ENCODE data around the gene NECTIN2. TPM values are rescaled to one million over a fixed set of nuclear protein-coding genes. Genes with fewer than 3 reads are reported as not detected.
"Not testable (repeated sequence)": the region's sequence is repeated elsewhere in the genome, so short reads cannot be mapped to it uniquely, and the experiment has no call there.

The NECTIN2 gene
- total RNA-seq, 1 experiment from 2014 or later = 104 TPM

DNA sequence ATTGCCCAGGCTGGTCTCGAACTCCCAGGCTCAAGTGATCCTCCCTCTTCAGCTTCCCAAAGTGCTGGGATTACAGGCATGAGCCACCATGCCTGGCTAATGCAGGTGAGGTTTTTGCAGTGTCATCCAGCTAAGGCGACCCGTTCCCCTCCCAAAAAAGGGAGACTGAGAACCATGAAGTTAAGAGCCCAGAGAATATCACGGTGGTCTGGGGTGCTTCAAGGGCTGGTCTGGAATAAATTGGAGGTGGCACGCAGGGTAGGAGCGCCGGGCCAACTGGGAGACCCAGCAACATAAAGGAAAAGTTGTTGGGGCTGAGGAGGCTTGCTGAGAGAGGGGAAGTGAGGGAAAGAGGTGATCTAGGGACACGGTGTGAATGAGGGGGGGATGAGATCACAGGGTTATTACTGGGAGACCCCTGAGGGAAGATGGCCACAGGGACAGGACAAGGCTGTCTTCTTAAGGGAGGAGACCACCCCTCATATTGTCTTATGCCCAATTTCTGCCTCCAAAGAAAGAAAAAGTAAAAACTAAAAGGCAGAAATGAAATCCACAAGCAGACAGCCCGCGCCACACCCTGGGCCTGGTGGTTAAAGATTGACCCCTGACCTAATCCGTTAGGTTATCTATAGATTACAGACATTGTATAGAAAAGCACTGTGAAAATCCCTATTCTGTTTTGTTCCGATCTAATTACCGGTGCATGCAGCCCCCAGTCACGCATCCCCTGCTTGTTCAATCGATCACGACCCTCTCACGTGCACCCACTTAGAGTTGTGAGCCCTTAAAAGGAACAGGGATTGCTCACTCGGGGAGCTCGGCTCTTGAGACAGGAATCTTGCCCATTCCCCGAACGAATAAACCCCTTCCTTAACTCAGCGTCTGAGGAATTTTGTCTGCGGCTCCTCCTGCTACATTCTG, 67.7 kb downstream of the NECTIN2 start:
- Histone ChIP-seq H3K4me1 (ENCODE audit: control insufficient read depth, insufficient read depth, low read length) (peaks cover 10% of the 10 kb centered on the region; the same call in 1 of the 2 replicates), H3K27ac (ENCODE audit: low read length) (peak overlapping the region; percentile 84), H3K4me3 (ENCODE audit: low read depth in 2 of 2, low read length in 2 of 2) (peak overlapping the region; percentile 47 to 55)
- CTCF ChIA-PET; H3K36me3 ChIP-seq (ENCODE audit: control insufficient read depth, insufficient read depth, low read length); BruUV-seq (replicated peaks); in situ Hi-C loops (cut with HindIII; ENCODE audit: low pct_unique_long_range_greater_than_20kb, low sequenced_read_pairs); H3K27me3 ChIP-seq (ENCODE audit: control insufficient read depth, insufficient read depth, low read length); ATAC-seq; H3K9me3 ChIP-seq (ENCODE audit: control insufficient read depth, insufficient read depth, low read depth, low read length); DNase-seq (ENCODE audit: low read depth, low spot score); intact Hi-C loops (cut with micrococcal nuclease; ENCODE audit: unreplicated experiment); POLR2A ChIA-PET: not testable (repeated sequence)

DNA sequence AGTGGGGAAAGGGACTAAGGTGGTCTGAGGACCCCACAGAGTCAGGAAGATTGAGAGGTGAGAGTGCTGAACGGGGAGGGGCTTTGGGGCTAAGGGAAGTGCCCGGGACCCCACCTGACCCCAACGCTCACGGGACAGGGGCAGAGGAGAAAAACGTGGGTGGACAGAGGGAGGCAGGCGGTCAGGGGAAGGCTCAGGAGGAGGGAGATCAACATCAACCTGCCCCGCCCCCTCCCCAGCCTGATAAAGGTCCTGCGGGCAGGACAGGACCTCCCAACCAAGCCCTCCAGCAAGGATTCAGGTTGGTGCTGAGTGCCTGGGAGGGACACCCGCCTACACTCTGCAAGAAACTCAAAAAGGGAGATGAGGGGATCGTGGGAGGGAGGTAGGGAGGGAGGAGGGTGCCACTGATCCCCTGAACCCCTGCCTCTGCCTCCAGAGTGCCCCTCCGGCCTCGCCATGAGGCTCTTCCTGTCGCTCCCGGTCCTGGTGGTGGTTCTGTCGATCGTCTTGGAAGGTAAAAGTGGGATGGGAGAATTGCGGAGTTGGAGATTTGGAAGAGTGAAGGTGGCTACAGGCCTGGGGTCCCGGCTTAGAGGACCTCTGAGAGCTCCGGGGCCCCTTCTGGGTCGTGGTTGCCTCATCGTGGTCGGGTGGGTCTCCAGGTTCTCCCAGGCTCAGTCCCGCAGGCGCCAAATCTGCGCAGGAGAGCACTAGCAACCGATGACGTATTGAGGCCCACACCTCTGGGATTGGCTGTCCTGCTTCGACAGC, 68.5 kb downstream of the NECTIN2 start, which contains the start of gene APOC1:
APOC1 (plus strand) TSS at position 176 of the 774 bp plus-strand sequence; CDS start at position 460, 284 bp downstream.
- peaks cover 10% of the 10 kb centered on the region; the same call in 1 of the 2 replicates for H3K4me1 ChIP-seq (ENCODE audit: control insufficient read depth, insufficient read depth, low read length)
- DNase-seq (ENCODE audit: low read depth, low spot score); H3K27me3 ChIP-seq (ENCODE audit: control insufficient read depth, insufficient read depth, low read length); H3K36me3 ChIP-seq (ENCODE audit: control insufficient read depth, insufficient read depth, low read length); CTCF ChIA-PET; H3K9me3 ChIP-seq (ENCODE audit: control insufficient read depth, insufficient read depth, low read depth, low read length); intact Hi-C loops (cut with micrococcal nuclease; ENCODE audit: unreplicated experiment); BruUV-seq (replicated peaks); in situ Hi-C loops (cut with HindIII; ENCODE audit: low pct_unique_long_range_greater_than_20kb, low sequenced_read_pairs): not testable (repeated sequence)
- H3K27ac ChIP-seq (ENCODE audit: low read length) = peak within 1 kb of the TSS; percentile 84
- H3K4me3 ChIP-seq (ENCODE audit: low read depth in 2 of 2, low read length in 2 of 2) = peak within 1 kb of the TSS; percentile 47 to 55
- ATAC-seq = peak; percentile 96
- POLR2A ChIA-PET = interaction anchor here (0.7 kb wide), 1 partner anchor 19 kb away, joined by 10 read pairs; no protein-coding TSS in a partner anchor

GRCh38 chr19:44924243-44924725, 78.2 kb downstream of the NECTIN2 start:
- Histone ChIP-seq H3K27me3 (ENCODE audit: control insufficient read depth, insufficient read depth, low read length) (no peaks in the 10 kb centered on the region), H3K36me3 (ENCODE audit: control insufficient read depth, insufficient read depth, low read length) (no peaks in the 10 kb centered on the region), H3K4me1 (ENCODE audit: control insufficient read depth, insufficient read depth, low read length) (no peaks in the 10 kb centered on the region; the same call in 1 of the 2 replicates), H3K4me3 (ENCODE audit: low read depth in 2 of 2, low read length in 2 of 2) (no peak overlapping the region), H3K27ac (ENCODE audit: low read length) (no peak overlapping the region), H3K9me3 (ENCODE audit: control insufficient read depth, insufficient read depth, low read depth, low read length) (no peaks in the 10 kb centered on the region)
- BruUV-seq (replicated peaks) = no TSS peak
- in situ Hi-C loops (cut with HindIII; ENCODE audit: low pct_unique_long_range_greater_than_20kb, low sequenced_read_pairs) (no loop called here), intact Hi-C loops (cut with micrococcal nuclease; ENCODE audit: unreplicated experiment) (no loop called here)
- DNase-seq (ENCODE audit: low read depth, low spot score) (no peak), ATAC-seq (no peak)
- ChIA-PET CTCF (no interaction called here), POLR2A (no interaction called here)
- TF ChIP-seq, protein P1, sequence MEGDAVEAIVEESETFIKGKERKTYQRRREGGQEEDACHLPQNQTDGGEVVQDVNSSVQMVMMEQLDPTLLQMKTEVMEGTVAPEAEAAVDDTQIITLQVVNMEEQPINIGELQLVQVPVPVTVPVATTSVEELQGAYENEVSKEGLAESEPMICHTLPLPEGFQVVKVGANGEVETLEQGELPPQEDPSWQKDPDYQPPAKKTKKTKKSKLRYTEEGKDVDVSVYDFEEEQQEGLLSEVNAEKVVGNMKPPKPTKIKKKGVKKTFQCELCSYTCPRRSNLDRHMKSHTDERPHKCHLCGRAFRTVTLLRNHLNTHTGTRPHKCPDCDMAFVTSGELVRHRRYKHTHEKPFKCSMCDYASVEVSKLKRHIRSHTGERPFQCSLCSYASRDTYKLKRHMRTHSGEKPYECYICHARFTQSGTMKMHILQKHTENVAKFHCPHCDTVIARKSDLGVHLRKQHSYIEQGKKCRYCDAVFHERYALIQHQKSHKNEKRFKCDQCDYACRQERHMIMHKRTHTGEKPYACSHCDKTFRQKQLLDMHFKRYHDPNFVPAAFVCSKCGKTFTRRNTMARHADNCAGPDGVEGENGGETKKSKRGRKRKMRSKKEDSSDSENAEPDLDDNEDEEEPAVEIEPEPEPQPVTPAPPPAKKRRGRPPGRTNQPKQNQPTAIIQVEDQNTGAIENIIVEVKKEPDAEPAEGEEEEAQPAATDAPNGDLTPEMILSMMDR (IDR thresholded peaks at IDR 0.05) = no peak

DNA sequence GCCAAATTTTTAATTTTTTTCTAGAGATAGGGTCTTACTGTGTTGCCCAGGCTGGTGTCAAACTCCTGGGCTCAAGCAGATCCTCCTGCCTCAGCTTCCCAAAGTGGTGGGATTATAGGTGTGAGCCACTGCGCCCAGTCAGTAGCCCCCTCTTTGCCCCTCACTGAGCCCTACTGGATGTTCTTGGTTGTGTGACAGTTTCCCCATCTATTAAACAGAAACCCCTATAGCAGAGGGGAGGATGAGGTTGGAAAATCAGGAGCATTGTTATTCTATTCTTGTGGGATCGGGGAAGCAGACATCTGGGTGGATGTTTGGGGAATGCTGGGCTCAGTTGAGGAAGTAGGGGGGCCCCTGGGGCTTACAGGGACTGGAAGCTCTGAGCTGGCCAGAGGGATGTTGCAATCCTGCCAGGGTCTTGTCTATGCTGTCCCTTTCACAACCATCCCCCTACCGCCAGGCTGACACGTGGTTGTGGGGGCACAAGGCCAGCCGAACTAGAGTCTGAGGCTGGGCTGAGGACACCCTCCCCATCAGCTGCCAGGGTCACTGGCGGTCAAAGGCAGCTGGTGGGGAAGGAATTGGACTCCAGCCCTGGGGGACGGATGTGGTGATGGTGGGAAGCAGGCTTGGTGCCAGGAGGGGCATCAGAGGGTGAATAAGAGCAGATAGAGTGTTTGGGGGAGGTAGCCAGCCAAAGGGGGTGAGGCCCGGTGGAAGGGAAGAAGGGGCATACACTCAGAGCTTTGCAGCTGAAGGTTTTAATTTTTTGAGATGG, 79.2 kb downstream of the NECTIN2 start:
- Histone ChIP-seq H3K9me3 (ENCODE audit: control insufficient read depth, insufficient read depth, low read depth, low read length) (no peaks in the 10 kb centered on the region), H3K4me3 (ENCODE audit: low read depth in 2 of 2, low read length in 2 of 2) (no peak overlapping the region), H3K36me3 (ENCODE audit: control insufficient read depth, insufficient read depth, low read length) (no peaks in the 10 kb centered on the region), H3K4me1 (ENCODE audit: control insufficient read depth, insufficient read depth, low read length) (no peaks in the 10 kb centered on the region; the same call in 1 of the 2 replicates), H3K27ac (ENCODE audit: low read length) (no peak overlapping the region), H3K27me3 (ENCODE audit: control insufficient read depth, insufficient read depth, low read length) (no peaks in the 10 kb centered on the region)
- ATAC-seq = no peak
- no peak for TF ChIP-seq POLR2AphosphoS5 (IDR thresholded peaks at IDR 0.05; ENCODE audit: low read depth, low read length)
- ChIA-PET CTCF (no interaction called here), POLR2A (no interaction called here)
- no TSS peak for BruUV-seq (replicated peaks)
- intact Hi-C loops (cut with micrococcal nuclease; ENCODE audit: unreplicated experiment) = no loop called here
- in situ Hi-C loops (cut with HindIII; ENCODE audit: low pct_unique_long_range_greater_than_20kb, low sequenced_read_pairs) = no loop called here
- DNase-seq (ENCODE audit: low read depth, low spot score) = no peak

DNA sequence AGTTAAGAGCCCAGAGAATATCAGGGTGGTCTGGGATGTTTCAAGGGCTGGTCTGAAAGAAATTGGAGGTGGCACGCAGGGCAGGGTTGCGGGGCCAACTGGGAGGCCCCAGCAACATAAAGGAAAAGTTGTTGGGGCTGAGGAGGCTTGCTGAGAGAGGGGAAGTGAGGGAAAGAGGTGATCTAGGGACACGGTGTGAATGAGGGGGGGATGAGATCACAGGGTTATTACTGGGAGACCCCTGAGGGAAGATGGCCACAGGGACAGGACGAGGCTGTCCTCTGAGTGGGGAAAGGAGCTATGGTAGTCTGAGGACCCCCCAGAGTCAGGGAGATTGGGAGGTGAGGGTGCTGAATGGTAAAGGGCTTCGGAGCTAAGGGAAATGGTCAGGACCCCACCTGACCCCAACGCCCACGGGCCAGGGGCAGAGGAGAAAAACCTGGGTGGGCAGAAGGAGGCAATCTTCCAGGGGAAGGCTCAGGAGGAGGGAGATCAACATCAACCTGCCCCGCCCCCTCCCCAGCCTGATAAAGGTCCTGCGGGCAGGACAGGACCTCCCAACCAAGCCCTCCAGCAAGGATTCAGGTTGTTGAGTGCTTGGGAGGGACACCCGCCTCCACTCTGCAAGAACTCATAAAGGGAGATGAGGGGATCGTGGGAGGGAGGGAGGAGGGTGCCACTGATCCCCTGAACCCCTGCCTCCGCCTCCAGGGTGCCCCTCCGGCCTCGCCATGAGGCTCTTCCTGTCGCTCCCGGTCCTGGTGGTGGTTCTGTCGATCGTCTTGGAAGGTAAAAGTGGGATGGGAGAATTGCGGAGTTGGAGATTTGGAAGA, 80.4 kb downstream of the NECTIN2 start:
- DNase-seq (ENCODE audit: low read depth, low spot score); H3K9me3 ChIP-seq (ENCODE audit: control insufficient read depth, insufficient read depth, low read depth, low read length); POLR2A ChIA-PET; H3K36me3 ChIP-seq (ENCODE audit: control insufficient read depth, insufficient read depth, low read length); in situ Hi-C loops (cut with HindIII; ENCODE audit: low pct_unique_long_range_greater_than_20kb, low sequenced_read_pairs); BruUV-seq (replicated peaks); H3K4me1 ChIP-seq (ENCODE audit: control insufficient read depth, insufficient read depth, low read length); H3K27ac ChIP-seq (ENCODE audit: low read length); H3K27me3 ChIP-seq (ENCODE audit: control insufficient read depth, insufficient read depth, low read length); CTCF ChIA-PET; intact Hi-C loops (cut with micrococcal nuclease; ENCODE audit: unreplicated experiment): not testable (repeated sequence)
- peak; percentile 62 for ATAC-seq
- peak overlapping the region; percentile 4 to 25; a peak in 2 of 4 replicates for H3K4me3 ChIP-seq (ENCODE audit: low read depth in 2 of 2, low read length in 2 of 2)
